Trophoblast cell (in vitro differentiated cells and primary cell): Measurements from ENCODE around the gene RELCH.
"Not testable (repeated sequence)": the region's sequence is repeated elsewhere in the genome, so short reads cannot be mapped to it uniquely, and the experiment has no call there.

Experiments used
- DNase-seq, 2 donors: peaks; one replicate each; pipeline ENCODE4 v3.0.0-alpha.2; 2016
- H2AFZ ChIP-seq: 2 replicates; pipeline ENCODE4 v1.6.1; 2013; ENCODE audit warnings: low read length, moderate library complexity, mild to moderate bottlenecking; ENCODE audit not compliant: insufficient read depth, poor library complexity
- H2AK5ac ChIP-seq: 2 replicates; pipeline ENCODE4 v1.6.1; 2013; ENCODE audit warnings: mild to moderate bottlenecking, low read length
- H2BK120ac ChIP-seq: 2 replicates; pipeline ENCODE4 v1.6.1; 2013; ENCODE audit warnings: low read length, mild to moderate bottlenecking, moderate library complexity; ENCODE audit not compliant: insufficient read depth, poor library complexity
- H2BK12ac ChIP-seq: 2 replicates; pipeline ENCODE4 v1.6.1; 2013; ENCODE audit warnings: mild to moderate bottlenecking, low read length, moderate library complexity
- H2BK5ac ChIP-seq: 2 replicates; pipeline ENCODE4 v1.6.1; 2013; ENCODE audit warnings: low read length, low read depth, moderate library complexity, mild to moderate bottlenecking; ENCODE audit not compliant: poor library complexity
- H3K14ac ChIP-seq: 2 replicates; pipeline ENCODE4 v1.6.1; 2013; ENCODE audit warnings: mild to moderate bottlenecking, low read length
- H3K18ac ChIP-seq: 2 replicates; pipeline ENCODE4 v1.6.1; 2013; ENCODE audit warnings: mild to moderate bottlenecking, low read length
- H3K23ac ChIP-seq: 2 replicates; pipeline ENCODE4 v1.6.1; 2013; ENCODE audit warnings: low read length
- H3K27ac ChIP-seq: 2 replicates; pipeline ENCODE4 v1.5.1; 2013; ENCODE audit warnings: low read depth, mild to moderate bottlenecking, inconsistent platforms, low read length, moderate library complexity
- H3K27me3 ChIP-seq: 2 replicates; pipeline ENCODE4 v1.6.1; 2013; ENCODE audit warnings: inconsistent platforms, mild to moderate bottlenecking, low read length, moderate library complexity; ENCODE audit not compliant: insufficient read depth
- H3K36me3 ChIP-seq, 2 experiments: 1 replicate in 1 of 2; 2 replicates in 1 of 2; pipeline ENCODE4 v1.6.1; 2013; ENCODE audit warnings: low read length in 2 of 2, mild to moderate bottlenecking in 2 of 2, moderate library complexity in 1 of 2; ENCODE audit not compliant: insufficient read depth in 2 of 2, control insufficient read depth in 1 of 2
- H3K4ac ChIP-seq: 2 replicates; pipeline ENCODE4 v1.6.1; 2013; ENCODE audit warnings: low read depth, mild to moderate bottlenecking, low read length, moderate library complexity
- H3K4me1 ChIP-seq, 2 experiments: 1 replicate in 1 of 2; 2 replicates in 1 of 2; pipeline ENCODE4 v1.6.1; 2013; ENCODE audit warnings: low read length in 2 of 2, mild to moderate bottlenecking in 2 of 2, moderate library complexity in 1 of 2; ENCODE audit not compliant: insufficient read depth in 2 of 2, control insufficient read depth in 1 of 2
- H3K4me2 ChIP-seq: 2 replicates; pipeline ENCODE4 v1.6.1; 2013; ENCODE audit warnings: inconsistent platforms, mild to moderate bottlenecking, low read length, moderate library complexity
- H3K4me3 ChIP-seq: 2 replicates; pipeline ENCODE4 v1.5.1; 2013; ENCODE audit warnings: mild to moderate bottlenecking, low read depth, low read length, inconsistent platforms
- H3K79me1 ChIP-seq: one replicate; pipeline ENCODE4 v1.6.1; 2013; ENCODE audit warnings: low read length
- H3K79me2 ChIP-seq: 2 replicates; pipeline ENCODE4 v1.6.1; 2013; ENCODE audit warnings: low read length, mild to moderate bottlenecking; ENCODE audit not compliant: control insufficient read depth, insufficient read depth, poor library complexity
- H3K9ac ChIP-seq: 2 replicates; pipeline ENCODE4 v1.6.1; 2013; ENCODE audit warnings: mild to moderate bottlenecking, low read length
- H3K9me3 ChIP-seq: 2 replicates; pipeline ENCODE4 v1.6.1; 2013; ENCODE audit warnings: low read depth, mild to moderate bottlenecking, control low read depth, inconsistent platforms, low read length; ENCODE audit not compliant: insufficient read depth
- H4K12ac ChIP-seq: 2 replicates; pipeline ENCODE4 v1.6.1; 2013; ENCODE audit warnings: low read depth, mild to moderate bottlenecking, low read length, moderate library complexity
- H4K8ac ChIP-seq: 2 replicates; pipeline ENCODE4 v1.6.1; 2013; ENCODE audit warnings: low read depth, mild to moderate bottlenecking, low read length, moderate library complexity
- H4K91ac ChIP-seq: one replicate; pipeline ENCODE4 v1.6.1; 2013; ENCODE audit warnings: low read depth, mild to moderate bottlenecking, low read length, moderate library complexity
- WGBS: extraction: QIAGEN DNeasy Blood & Tissue Kit; methylation state at CpG from one replicate; pipeline ENCODE4 v1.1.7; 2013; ENCODE audit warnings: missing lambda C conversion rate; ENCODE audit not compliant: insufficient read length, insufficient coverage; ENCODE audit errors: extremely low coverage; 5-methylcytosine and 5-hydroxymethylcytosine counted together

The RELCH gene

GRCh38 chr18:62164855-62165487 is 22.1 kb upstream of the RELCH start:
- Histone ChIP-seq H3K18ac (no peak overlapping the region), H4K91ac (no peak overlapping the region), H3K9me3 (no peaks in the 10 kb centered on the region), H3K79me1 (no peaks in the 10 kb centered on the region), H3K4me2 (no peak overlapping the region), H3K4me3 (no peak overlapping the region), H3K9ac (no peak overlapping the region), H4K12ac (no peak overlapping the region), H3K79me2 (no peaks in the 10 kb centered on the region), H3K14ac (no peak overlapping the region), H3K27ac (no peak overlapping the region), H3K23ac (no peak overlapping the region), H2AFZ (no peak overlapping the region), H3K4me1 (no peaks in the 10 kb centered on the region), H2BK12ac (no peak overlapping the region), H2BK5ac (no peak overlapping the region), H2BK120ac (no peak overlapping the region), H2AK5ac (no peak overlapping the region), H3K27me3 (no peaks in the 10 kb centered on the region), H3K4ac (no peak overlapping the region), H3K36me3 (no peaks in the 10 kb centered on the region), H4K8ac (no peak overlapping the region)
- DNase-seq = no peak
- no CpG with 5 or more reads among the region's 5 CpGs for WGBS

- Histone ChIP-seq H4K12ac (no peak overlapping the region), H4K91ac (no peak overlapping the region), H4K8ac (no peak overlapping the region), H2AK5ac (no peak overlapping the region), H3K9me3 (no peaks in the 10 kb centered on the region), H3K79me1 (no peaks in the 10 kb centered on the region), H3K27ac (no peak overlapping the region), H3K14ac (no peak overlapping the region), H3K4ac (no peak overlapping the region), H3K18ac (no peak overlapping the region), H2BK120ac (no peak overlapping the region), H2BK5ac (no peak overlapping the region), H3K79me2 (no peaks in the 10 kb centered on the region), H2AFZ (no peak overlapping the region), H3K4me1 (no peaks in the 10 kb centered on the region), H3K23ac (no peak overlapping the region), H2BK12ac (no peak overlapping the region), H3K9ac (no peak overlapping the region), H3K27me3 (no peaks in the 10 kb centered on the region), H3K36me3 (no peaks in the 10 kb centered on the region), H3K4me2 (no peak overlapping the region), H3K4me3 (no peak overlapping the region)
- WGBS = no CpG with 5 or more reads among the region's 3 CpGs
- DNase-seq = no peak
Observed at GRCh38 chr18:62165583-62165982, 21.5 kb upstream of the RELCH start.

GRCh38 chr18:62166524-62166923 is 20.5 kb upstream of the RELCH start:
- not testable (repeated sequence) for H3K27ac ChIP-seq, H3K27me3 ChIP-seq, H3K9me3 ChIP-seq, H4K91ac ChIP-seq, H2AK5ac ChIP-seq, H2BK5ac ChIP-seq, H3K4me1 ChIP-seq, H2AFZ ChIP-seq, H4K12ac ChIP-seq, H3K4me3 ChIP-seq, H3K18ac ChIP-seq, H3K9ac ChIP-seq, H3K14ac ChIP-seq, H3K79me1 ChIP-seq, H3K23ac ChIP-seq, H2BK120ac ChIP-seq, DNase-seq, H3K4me2 ChIP-seq, H2BK12ac ChIP-seq, H3K79me2 ChIP-seq, H3K4ac ChIP-seq, H4K8ac ChIP-seq, H3K36me3 ChIP-seq
- WGBS = no CpG with 5 or more reads among the region's 1 CpG

- H3K27me3 ChIP-seq = no peaks in the 10 kb centered on the region
- no peak overlapping the region for H3K27ac ChIP-seq
- no peak overlapping the region for H2AK5ac ChIP-seq
- WGBS = no CpG with 5 or more reads among the region's 1 CpG
- no peaks in the 10 kb centered on the region for H3K79me1 ChIP-seq
- no peak overlapping the region for H4K8ac ChIP-seq
- H3K4me3 ChIP-seq = no peak overlapping the region
- H3K36me3 ChIP-seq = no peaks in the 10 kb centered on the region
- no peak overlapping the region for H3K23ac ChIP-seq
- no peak for DNase-seq
- no peak overlapping the region for H3K4ac ChIP-seq
- H4K12ac ChIP-seq = no peak overlapping the region
- no peak overlapping the region for H3K9ac ChIP-seq
- H3K9me3 ChIP-seq = no peaks in the 10 kb centered on the region
- no peak overlapping the region for H3K4me2 ChIP-seq
- H2BK12ac ChIP-seq = no peak overlapping the region
- no peak overlapping the region for H4K91ac ChIP-seq
- no peaks in the 10 kb centered on the region for H3K4me1 ChIP-seq
- no peak overlapping the region for H2AFZ ChIP-seq
- no peak overlapping the region for H3K18ac ChIP-seq
- no peak overlapping the region for H3K14ac ChIP-seq
- no peak overlapping the region for H2BK120ac ChIP-seq
- no peaks in the 10 kb centered on the region for H3K79me2 ChIP-seq
- H2BK5ac ChIP-seq = no peak overlapping the region
Observed at GRCh38 chr18:62170857-62171256, 16.2 kb upstream of the RELCH start.
